A673 (cell line): ENCODE data around the gene DCTN3.
A peak's percentile ranks its signal among the peaks of the same experiment; 100 is the strongest.

Experiments used
- CTCF ChIP-seq: fragments of 300-800, 200-600 bp; sonication (generic); conservative IDR thresholded peaks from 2 replicates; pipeline ENCODE4 v1.5.1; 2017; ENCODE audit warnings: low read depth, mild to moderate bottlenecking, antibody characterized with exemption, low read length, moderate library complexity, mixed read lengths
- EZH2 ChIP-seq: fragments of 200-600 bp; sonication (generic); IDR thresholded peaks from 2 replicates; pipeline ENCODE4 v1.6.1; 2017; ENCODE audit warnings: borderline replicate concordance, low read depth, mild to moderate bottlenecking, mixed read lengths, antibody characterized with exemption, low read length; ENCODE audit not compliant: poor library complexity, severe bottlenecking

DNA sequence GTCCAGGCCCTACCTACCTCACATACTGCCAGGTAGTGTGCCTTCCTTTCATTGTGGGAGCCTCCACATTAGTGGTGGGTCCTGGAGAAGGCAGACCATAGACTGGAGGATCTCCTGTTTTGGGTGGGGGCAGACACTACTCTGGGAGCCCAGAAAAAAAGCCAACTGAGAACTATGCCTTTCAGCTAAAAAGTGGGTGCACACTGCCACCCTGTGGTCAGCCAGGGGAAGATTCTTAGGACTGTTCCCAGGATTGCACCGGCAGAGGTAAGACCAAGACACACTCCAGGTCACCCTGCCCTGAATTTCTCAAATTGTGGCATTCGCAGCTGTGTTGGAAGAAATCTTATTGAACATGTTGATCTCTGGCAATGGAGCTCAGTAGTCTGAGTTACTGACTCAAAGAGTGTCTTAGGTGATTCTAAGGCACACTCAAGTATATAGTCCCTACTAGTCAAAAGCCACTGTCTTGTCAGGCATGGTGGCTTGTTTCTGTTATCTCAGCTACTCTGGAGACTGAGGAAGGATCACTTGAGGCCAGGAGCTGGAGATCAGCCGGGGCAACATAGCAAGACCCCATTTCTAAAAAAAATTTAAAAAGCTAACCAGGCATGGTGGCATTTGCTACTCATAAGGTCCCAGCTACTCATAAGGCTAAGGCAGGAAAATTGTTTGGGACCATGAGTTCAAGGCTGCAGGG is 13.7 kb upstream of the DCTN3 start:
- TF ChIP-seq CTCF (peak; percentile 93), EZH2 (no peak)
